NB4 (cell line): ENCODE data around the gene NLRX1.

Experiments
- DNase-seq: peaks from one replicate; pipeline ENCODE4 v3.0.0; 2010; ENCODE audit warnings: low read depth
- H3K4me3 ChIP-seq: one replicate; pipeline ENCODE4 v1.5.1; 2011; ENCODE audit warnings: mild to moderate bottlenecking, low read depth, low read length, moderate library complexity
- MYC ChIP-seq: IDR thresholded peaks from 2 replicates; pipeline ENCODE4 v1.6.1; 2011; ENCODE audit warnings: low read depth, low read length
- POLR2A ChIP-seq: IDR thresholded peaks from 2 replicates; pipeline ENCODE4 v1.6.1; 2011; ENCODE audit warnings: mild to moderate bottlenecking; ENCODE audit not compliant: insufficient read length; ENCODE audit errors: extremely low read depth
- TF ChIP-seq, protein P1 (sequence below): IDR thresholded peaks from 2 replicates; pipeline ENCODE4 v1.6.1; 2011; ENCODE audit warnings: low read depth, low read length
- TF ChIP-seq, protein P2 (sequence below): IDR thresholded peaks from one replicate; pipeline ENCODE4 v1.5.1; 2012; ENCODE audit warnings: low read depth, low read length

Gene NLRX1

DNA sequence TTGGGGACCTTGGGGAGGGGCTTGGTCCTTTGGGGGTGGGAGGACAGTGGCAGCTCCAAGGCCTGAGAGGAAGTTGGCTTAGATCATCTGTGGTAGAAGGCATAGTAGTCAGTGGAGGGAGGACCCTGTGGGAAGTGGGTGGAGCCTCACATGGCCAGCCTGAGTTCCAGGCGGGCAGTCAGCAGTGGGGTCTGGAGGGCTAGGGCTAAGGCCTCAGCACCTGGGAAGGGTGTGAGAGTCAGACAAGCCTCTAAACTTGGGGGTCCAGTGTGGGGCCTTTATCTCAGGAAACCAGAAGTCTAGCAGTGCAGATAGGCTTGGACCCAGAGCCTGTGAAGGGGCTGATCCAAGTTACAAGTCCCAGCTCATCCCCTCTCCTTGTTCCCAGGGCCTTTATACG, 4.0 kb downstream of the NLRX1 start:
- TF ChIP-seq, protein P1, sequence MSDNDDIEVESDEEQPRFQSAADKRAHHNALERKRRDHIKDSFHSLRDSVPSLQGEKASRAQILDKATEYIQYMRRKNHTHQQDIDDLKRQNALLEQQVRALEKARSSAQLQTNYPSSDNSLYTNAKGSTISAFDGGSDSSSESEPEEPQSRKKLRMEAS = no peak
- TF ChIP-seq, protein P2, sequence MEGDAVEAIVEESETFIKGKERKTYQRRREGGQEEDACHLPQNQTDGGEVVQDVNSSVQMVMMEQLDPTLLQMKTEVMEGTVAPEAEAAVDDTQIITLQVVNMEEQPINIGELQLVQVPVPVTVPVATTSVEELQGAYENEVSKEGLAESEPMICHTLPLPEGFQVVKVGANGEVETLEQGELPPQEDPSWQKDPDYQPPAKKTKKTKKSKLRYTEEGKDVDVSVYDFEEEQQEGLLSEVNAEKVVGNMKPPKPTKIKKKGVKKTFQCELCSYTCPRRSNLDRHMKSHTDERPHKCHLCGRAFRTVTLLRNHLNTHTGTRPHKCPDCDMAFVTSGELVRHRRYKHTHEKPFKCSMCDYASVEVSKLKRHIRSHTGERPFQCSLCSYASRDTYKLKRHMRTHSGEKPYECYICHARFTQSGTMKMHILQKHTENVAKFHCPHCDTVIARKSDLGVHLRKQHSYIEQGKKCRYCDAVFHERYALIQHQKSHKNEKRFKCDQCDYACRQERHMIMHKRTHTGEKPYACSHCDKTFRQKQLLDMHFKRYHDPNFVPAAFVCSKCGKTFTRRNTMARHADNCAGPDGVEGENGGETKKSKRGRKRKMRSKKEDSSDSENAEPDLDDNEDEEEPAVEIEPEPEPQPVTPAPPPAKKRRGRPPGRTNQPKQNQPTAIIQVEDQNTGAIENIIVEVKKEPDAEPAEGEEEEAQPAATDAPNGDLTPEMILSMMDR = no peak
- TF ChIP-seq POLR2A = no peak
- TF ChIP-seq MYC = no peak
- H3K4me3 ChIP-seq = no peak overlapping the region
- peak; percentile 77 for DNase-seq

DNA sequence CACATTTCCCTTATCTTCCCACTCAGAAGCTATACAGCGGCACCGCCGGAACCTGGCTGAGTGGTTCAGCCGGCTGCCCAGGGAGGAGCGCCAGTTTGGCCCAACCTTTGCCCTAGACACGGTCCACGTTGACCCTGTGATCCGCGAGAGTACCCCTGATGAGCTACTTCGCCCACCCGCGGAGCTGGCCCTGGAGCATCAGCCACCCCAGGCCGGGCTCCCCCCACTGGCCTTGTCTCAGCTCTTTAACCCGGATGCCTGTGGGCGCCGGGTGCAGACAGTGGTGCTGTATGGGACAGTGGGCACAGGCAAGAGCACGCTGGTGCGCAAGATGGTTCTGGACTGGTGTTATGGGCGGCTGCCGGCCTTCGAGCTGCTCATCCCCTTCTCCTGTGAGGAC, 4.9 kb downstream of the NLRX1 start:
- H3K4me3 ChIP-seq = no peak overlapping the region
- DNase-seq = no peak
- TF ChIP-seq, protein P1 = no peak
- TF ChIP-seq POLR2A (no peak), MYC (no peak)
- TF ChIP-seq, protein P2 = no peak

DNA sequence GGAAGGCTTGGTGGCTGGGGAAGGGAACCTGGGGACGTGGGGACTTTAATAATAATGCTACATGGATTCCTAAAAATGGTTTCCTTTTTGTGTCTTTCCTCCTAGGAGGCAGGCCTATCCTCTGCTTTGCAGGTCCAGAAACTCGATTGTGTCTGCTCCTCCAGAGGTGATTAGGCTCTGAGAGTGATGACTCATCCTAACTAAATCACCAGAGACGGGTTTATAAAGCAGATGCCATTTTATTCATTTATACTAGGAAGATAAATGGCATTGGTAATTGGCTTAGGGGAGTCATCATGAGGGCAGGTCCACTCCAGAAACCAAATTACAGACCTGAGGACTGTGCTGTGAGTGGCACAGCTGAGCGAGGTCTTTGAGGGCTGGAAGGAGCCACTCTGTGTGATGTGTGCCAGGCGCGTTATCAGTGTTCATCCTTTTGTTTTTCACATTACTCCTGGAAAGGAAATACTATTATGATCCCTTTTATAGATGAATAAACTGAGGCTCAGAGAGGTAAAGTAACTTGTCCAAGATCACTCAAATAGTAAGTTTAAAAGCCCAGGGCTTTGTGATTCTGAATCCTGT, 7.1 kb downstream of the NLRX1 start:
- DNase-seq = no peak

GRCh38 chr11:119178166-119178680, 9.7 kb downstream of the NLRX1 start:
- TF ChIP-seq, protein P1 = no peak
- TF ChIP-seq POLR2A (no peak), MYC (no peak)
- TF ChIP-seq, protein P2 = no peak
- no peak overlapping the region for H3K4me3 ChIP-seq
- no peak for DNase-seq

More for the DNA sequence above, 7.1 kb downstream of the NLRX1 start:
- no peak overlapping the region for H3K4me3 ChIP-seq
- TF ChIP-seq, protein P2 = no peak
- TF ChIP-seq MYC = no peak
- TF ChIP-seq, protein P1 = no peak
- TF ChIP-seq POLR2A = no peak

DNA sequence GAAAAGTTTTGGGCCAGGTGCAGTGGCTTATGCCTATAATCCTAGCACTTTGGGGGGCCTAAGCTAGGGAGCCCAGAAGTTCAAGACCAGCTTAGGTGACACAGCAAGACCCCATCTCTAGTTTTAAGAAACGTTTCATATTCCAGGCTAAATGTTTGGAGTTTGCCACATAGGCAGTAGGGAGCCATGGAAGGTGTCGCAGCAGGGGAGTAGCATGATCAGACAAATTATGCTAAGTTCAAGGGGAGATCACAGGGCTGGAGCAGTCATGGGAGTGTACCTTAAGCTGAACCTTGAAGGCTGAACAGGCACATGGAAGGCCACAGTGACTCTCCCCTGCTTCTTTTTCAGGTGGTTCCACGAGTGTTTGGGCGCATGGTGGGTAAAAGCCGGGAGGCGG, 10.8 kb downstream of the NLRX1 start:
- no peak for DNase-seq
- H3K4me3 ChIP-seq = no peak overlapping the region
- TF ChIP-seq, protein P1 = no peak
- TF ChIP-seq POLR2A (no peak), MYC (no peak)
- TF ChIP-seq, protein P2 = no peak
